Measurements from ENCODE around the gene ZDHHC22.

DNA sequence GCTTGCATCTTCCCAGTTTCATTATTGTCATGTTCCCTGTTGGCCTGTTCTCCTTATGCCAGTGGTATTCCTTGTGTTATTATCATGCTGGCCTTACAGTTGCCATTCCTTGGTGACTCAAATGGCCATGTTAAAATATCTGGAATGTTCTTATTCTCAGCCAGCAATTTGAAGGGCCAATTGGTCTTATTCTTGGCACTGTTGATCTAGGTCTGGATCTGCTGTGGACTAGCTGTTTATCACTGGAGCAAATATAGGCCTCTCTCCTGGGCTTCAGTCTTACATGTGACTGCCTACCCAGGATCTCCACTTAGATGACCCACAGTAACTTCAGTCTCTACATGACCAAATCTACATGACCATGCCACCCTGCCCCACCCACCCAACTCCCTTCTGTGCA is 38.1 kb downstream of the ZDHHC22 start:
- no peak for TF ChIP-seq CTCF (conservative IDR thresholded peaks at IDR 0.05; ENCODE audit: low read depth in 2 of 2)
- TF ChIP-seq, protein P1, sequence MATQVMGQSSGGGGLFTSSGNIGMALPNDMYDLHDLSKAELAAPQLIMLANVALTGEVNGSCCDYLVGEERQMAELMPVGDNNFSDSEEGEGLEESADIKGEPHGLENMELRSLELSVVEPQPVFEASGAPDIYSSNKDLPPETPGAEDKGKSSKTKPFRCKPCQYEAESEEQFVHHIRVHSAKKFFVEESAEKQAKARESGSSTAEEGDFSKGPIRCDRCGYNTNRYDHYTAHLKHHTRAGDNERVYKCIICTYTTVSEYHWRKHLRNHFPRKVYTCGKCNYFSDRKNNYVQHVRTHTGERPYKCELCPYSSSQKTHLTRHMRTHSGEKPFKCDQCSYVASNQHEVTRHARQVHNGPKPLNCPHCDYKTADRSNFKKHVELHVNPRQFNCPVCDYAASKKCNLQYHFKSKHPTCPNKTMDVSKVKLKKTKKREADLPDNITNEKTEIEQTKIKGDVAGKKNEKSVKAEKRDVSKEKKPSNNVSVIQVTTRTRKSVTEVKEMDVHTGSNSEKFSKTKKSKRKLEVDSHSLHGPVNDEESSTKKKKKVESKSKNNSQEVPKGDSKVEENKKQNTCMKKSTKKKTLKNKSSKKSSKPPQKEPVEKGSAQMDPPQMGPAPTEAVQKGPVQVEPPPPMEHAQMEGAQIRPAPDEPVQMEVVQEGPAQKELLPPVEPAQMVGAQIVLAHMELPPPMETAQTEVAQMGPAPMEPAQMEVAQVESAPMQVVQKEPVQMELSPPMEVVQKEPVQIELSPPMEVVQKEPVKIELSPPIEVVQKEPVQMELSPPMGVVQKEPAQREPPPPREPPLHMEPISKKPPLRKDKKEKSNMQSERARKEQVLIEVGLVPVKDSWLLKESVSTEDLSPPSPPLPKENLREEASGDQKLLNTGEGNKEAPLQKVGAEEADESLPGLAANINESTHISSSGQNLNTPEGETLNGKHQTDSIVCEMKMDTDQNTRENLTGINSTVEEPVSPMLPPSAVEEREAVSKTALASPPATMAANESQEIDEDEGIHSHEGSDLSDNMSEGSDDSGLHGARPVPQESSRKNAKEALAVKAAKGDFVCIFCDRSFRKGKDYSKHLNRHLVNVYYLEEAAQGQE (IDR thresholded peaks at IDR 0.05; ENCODE audit: unreplicated experiment): no peak
- no peak for TF ChIP-seq ZNF114 (CRISPR knock-in tag; IDR thresholded peaks at IDR 0.05)
- no peak for TF ChIP-seq POLR2AphosphoS5 (IDR thresholded peaks at IDR 0.05; ENCODE audit: low read depth)
- TF ChIP-seq EZH2 (IDR thresholded peaks at IDR 0.05; ENCODE audit: low read depth, unreplicated experiment): no peak
- no peak for TF ChIP-seq EZH2phosphoT487 (IDR thresholded peaks at IDR 0.05; ENCODE audit: unreplicated experiment)
- no peak for TF ChIP-seq CREB1 (CRISPR knock-in tag; IDR thresholded peaks at IDR 0.05; ENCODE audit: low read depth)
- no peak for TF ChIP-seq ETS1 (IDR thresholded peaks at IDR 0.05)
- no peak for TF ChIP-seq STAT1 (IDR thresholded peaks at IDR 0.05; ENCODE audit: unreplicated experiment)
- TF ChIP-seq NANOG (IDR thresholded peaks at IDR 0.05; ENCODE audit: borderline replicate concordance): no peak
- no peak for TF ChIP-seq JUNB (IDR thresholded peaks at IDR 0.05; ENCODE audit: unreplicated experiment)
- TF ChIP-seq ZNF462 (CRISPR knock-in tag; IDR thresholded peaks at IDR 0.05): no peak
